ENCODE data around the gene APBA2.

- TF ChIP-seq CTCF (IDR thresholded peaks at IDR 0.05) (no peak), POLR2A (IDR thresholded peaks at IDR 0.05) (no peak)
Measured at GRCh38 chr15:29055876-29056275, 170.1 kb downstream of the APBA2 start.
